ENCODE data around the gene POU2F1.
"Not testable (repeated sequence)": the region's sequence is repeated elsewhere in the genome, so short reads cannot be mapped to it uniquely, and the experiment has no call there.

Gene POU2F1

DNA sequence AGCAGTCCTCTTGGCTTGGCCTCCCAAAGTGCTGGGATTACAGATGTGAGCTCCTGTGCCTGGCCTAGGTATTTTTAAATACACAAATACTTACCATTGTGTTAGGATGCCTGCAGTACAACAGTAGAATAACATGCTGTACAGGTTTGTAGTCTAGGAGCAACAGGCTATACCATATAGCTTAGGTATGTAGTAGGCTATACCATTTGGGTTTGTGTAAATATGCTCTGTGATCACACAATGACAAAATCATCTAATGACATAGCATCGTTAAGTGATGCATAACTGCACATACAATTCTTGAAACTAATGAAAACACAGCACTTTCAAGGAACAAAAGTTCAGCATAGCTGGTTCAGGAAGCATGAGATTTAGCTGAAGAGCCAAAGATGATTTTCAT lies 12.7 kb downstream of the POU2F1 start:
- DNase-seq, result no peak

DNA sequence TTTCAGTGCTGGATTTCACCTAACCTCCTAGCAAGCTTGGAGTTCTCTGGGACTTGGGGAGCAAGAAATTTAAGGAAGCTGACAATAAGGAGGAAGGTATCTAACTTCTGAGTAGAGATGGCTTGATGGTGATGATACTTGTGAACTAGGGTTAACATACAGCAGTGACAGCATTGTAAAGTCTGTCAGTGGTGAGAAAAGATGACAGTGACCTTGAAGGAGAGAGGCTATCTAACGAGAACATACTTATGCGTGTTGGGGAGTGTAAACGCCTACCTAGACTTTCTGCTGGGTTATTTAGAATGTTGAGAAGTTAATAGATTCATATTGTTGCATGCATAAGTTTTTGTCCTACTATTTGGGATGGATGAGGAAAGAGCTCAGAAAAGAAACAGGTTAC lies 16.3 kb downstream of the POU2F1 start:
- no peak for DNase-seq

DNA sequence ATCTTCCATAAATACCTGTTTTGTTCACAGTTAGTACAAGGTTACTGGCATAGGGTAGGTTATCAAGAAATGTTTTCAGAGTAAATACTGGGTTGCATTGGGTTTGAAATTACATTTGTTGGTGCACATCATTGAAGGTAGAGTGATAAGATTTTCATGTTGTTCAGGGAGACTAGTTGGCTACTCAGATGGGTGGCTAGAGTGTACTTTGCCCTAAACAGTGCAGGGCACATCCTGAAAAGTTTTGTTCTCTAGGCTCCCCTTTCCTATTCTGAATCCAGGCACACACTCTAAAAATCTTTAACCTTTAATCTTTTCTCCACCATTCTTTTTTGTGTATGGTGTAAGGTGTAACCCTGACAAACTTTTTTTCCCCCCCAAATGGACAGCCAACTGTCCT lies 18.0 kb downstream of the POU2F1 start:
- no peak for DNase-seq

DNA sequence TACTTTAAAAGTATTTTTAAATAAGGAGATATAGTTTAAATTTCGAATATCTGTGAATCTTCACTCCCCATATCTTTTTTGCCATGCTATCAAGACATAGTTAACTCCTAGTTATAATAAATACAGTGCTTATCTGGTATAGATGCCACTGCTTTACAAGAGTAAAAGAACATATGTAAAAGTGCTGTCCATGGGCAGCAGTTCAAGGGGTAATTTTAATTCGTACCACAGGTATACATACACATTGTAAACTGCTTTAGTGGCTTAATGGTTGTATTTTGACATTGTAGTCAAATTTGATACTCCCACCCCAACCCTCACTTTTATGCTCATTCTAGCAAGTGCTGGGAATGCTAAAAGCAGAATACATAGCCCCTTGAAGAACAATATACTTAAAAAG lies 18.6 kb downstream of the POU2F1 start:
- DNase-seq, result no peak

DNA sequence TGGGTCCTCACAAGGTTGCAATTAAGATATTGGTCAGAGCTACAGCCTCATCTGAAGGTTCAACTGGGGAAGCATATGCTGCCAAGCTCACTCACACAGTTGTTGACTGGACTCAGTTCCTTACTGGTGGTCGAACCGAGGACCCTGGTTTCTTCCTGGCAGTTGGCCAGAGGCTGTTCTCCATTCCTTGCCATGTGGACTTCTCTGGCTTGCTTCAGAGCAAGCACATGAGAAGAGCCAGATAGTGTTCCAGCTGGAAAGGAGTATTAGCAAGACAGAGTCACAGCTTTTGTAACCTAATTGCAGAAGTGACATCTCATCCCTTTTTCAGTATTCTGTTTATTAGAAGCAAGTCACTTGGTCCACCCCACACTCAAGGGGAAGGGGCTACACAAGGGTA lies 23.6 kb downstream of the POU2F1 start:
- DNase-seq, result no peak

DNA sequence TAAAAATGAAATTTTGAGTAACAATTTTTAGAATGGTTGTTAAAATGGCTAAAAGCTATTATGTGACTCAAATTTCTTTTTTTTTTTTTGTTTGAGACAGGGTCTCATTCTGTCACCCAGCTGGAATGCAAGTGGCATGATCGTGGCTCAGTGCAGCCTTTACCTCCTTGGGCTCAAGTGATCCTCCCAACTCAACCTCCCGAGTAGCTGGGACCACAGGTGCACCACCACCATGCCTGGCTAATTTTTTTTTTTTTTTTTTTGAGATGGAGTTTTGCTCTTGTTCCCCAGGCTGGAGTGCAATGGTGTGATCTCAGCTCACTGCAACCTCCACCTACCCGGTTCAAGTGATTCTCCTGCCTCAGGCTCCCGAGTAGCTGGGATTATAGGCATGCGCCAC lies 24.5 kb downstream of the POU2F1 start:
- not testable (repeated sequence) for DNase-seq

DNA sequence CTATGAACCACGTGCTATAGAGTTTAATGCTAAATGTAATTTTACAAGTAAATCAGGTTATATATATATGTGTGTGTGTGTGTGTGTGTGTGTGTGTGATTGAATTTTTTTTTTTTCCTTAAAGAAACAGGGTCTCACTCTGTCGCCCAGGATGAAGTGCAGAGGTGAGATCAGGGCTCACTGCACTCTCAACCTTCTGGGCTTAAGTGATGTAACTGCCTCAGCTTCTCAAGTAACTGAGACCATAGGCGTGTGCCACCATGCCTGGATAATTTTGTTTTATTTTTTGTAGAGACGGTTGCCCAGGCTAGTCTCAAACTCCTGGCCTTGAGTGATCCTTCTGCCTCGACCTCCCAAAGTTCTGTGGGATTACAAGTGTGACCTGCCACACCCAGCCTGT lies 26.3 kb downstream of the POU2F1 start:
- DNase-seq, result no peak

DNA sequence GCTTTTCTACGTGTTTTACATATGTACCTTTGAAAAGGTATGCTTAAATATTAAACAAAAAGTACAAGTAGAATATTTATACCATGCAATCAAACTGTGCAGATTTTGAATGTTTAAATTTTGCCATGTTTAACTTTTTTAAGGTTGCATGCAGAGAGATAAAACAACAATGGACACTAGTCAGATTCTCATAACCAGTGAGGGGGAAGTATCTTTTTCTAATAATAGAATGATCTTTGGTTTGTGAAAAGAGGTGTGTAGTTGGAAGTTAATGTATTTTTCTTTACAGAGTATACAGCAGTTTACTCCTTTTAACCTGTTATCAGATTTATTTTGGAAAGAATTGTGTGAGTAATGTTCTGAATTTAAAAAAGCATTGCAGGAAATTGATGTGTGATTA lies 27.1 kb downstream of the POU2F1 start:
- no peak for DNase-seq

DNA sequence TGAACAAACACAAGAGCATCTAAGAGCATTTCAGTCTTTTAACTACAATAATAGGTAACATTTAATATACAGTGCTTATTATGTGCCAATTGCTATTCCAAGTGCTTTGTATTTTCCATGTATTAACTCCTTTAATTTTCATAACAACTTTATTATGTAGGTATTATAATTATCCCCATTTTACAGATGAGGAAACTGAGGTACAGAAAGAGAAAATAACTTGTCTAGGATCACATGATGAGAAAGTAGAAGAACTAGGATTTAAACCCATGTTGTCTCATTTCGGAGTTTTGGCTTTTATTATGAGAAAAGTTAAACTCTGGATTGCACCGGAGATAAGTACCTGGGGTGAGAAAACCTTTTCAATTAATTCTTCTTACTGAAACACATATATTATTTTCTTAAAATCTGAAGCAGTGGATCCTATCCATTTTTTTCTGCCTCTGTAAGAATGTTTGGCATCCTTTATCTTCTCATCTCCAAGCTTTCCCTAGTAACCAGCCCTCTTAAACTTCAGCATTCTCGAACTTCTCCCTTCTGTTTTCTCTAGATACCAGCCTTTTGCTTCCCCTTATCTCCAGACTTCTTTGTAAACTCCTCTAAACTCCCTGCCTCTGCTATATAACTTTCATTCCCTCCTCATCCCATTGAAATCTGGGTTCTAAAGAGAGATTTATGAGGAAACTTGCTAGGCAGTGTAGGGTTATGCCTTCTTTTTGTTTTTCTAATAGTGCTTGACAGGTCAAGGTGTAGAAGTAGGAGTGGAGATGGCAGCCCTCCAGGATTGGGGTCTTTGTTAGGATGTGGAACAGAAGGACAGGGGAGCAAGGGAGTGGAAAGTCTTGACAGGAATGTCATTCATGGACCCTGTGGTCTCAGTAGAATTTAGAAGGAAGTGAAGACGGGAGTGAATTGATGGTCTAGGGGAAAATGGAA lies 28.3 kb downstream of the POU2F1 start:
- DNase-seq, result no peak

DNA sequence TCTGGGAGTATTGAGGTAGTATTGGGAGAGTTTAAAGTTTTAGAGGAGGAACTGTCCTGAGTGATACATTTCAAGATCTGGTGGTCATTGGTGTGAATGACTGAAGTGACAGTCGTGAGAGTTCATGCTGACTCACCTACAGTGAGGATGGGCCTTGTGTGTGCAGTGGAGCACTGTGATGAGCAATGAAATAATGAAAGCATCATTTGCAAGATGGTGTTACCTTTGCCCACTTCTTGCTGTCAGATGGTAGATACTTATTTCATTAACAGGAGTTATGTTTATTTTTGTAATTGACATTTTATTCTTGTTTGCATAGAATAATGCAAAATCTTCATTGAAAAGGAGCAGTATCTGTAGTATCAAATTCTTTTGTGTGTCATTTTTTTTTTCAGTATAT lies 29.0 kb downstream of the POU2F1 start:
- no peak for DNase-seq

DNA sequence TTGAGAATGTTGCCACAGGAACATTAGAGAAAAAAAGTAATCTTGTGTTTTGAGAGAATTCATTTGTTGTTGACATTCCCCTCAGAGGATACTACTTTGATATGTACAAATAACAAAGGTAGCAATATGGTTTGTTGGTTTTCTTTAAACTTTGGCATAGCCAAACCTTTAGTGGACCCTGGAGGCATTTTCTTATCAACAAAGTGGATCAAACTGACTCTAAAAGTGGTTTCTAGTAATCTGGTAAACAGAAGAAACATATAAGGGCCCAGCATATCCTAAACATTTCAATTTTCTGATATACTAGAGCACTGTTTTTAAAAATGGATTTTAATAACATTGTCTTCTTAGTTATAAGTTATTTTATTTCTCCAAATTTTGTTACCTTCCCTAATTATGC lies 29.8 kb downstream of the POU2F1 start:
- DNase-seq, result no peak

DNA sequence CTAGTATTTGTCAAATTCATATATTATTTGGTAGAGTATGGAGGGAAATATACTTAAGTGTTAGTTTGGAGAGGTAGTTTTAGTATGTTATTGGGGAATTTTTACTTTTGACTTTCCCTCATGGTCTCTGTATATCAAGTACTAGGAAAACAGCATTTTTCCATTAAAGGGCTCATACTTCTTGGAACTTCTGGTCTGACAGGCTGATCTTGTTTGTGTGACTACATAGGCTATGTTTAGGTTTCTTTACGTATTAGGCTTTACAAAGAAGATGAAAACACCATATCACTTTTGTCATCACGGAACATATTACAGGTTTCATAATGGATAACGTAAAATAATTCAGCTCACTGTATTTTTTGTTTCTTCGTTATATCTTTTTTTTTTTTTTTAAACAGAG lies 30.8 kb downstream of the POU2F1 start:
- no peak for DNase-seq

DNA sequence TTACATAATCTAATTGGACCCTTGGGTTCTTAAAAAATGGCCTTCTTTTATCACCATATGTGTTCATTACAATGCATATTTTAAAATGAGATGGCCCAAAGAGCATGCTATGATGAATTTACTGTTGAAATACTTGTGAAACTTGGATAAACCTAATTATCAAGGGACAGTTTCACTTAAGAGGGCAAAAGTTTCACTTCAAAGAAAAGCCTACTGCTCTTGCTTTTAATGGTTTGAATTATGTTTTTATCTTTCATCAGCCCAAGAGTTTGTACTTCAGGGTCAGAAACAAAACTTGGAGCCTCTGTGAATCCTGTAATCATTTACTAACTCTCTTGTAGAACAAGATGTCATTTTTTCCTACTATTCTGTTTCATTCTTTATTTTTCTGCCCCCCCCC lies 32.3 kb downstream of the POU2F1 start:
- no peak for DNase-seq

DNA sequence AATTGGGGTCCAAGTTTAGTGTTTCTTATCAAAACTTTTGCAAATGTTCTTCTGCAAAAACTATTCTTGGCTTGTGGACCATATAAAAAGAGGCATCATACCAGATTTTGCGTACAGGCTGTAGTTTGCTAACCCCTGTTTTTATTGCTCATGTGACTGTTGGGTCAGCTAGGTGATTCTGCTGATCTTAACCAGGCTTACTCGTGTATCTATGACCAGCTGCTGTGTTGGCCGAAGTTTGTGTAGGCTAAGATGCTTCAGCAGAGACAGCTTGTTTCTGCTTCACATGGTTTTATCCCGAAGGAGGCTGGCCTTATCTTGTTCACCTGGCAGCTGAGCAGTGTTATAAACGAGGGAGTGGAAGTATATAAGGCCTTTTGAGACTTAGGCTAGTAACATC lies 38.2 kb downstream of the POU2F1 start:
- no peak for DNase-seq

DNA sequence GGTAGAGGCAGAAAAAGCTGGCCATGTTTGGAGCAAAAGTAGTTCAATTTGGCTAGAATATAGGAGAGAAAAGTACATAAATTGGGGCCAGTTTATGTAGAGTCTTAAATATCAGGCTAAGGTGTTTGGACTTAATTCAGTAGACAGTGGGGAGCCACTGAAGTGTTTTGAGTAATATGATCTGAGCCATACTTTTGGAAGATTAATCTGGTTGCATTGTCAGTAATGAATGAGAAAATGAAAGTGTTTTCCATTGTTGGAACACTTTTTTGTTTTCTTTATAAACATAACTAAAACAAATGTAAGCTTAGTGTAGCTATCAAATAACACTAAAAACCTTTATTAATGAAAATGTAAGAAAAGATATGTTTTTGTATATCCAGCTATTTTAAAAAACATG lies 42.1 kb downstream of the POU2F1 start:
- no peak for DNase-seq

DNA sequence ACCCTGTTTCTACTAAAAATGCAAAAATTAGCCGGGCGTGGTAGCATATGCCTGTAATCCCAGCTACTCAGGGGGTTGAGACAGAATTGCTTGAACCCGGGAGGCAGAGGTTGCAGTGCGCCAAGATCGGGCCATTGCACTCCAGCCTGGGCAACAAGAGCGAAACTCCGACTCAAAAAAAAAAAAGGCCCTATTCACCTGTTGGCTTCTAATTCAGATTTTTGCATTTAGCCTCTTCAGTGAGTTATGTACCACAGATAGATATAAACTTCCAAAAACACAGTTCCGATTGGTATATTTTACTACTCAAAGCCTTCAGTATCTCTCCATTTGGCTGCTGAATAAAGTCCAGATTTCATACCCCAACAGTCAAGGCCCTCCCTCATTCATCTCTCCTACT lies 42.7 kb downstream of the POU2F1 start:
- DNase-seq, result no peak

DNA sequence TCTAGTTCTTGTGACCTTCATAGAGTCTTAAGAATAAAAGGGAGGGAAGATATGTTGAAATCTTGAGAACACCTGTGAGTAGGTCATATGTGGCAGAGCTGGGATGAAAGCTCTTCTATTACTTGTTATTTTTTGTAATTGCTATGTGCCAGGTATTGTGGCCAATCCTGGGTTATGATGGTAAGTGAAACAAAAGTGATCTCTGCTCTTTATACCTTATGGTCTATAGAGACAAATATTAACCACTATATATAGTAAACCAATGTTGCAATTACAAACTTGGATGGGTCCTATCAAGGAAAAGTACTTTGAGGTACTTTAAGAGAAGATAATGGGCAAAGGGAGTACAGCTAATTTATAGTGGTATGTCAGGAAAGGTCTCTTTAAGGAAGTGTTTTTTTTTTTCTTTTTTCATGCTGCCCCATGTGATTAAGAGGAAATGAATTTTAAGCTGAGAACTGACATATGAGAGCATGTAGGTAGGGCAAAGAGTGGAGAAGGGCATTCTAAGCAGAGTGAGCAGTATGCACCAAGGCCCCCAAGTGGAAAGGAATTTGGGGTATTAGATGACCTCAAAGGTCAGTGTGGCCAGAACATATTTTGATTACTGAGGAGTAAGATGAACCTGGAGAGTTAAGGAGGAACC lies 43.3 kb downstream of the POU2F1 start:
- DNase-seq, result no peak

DNA sequence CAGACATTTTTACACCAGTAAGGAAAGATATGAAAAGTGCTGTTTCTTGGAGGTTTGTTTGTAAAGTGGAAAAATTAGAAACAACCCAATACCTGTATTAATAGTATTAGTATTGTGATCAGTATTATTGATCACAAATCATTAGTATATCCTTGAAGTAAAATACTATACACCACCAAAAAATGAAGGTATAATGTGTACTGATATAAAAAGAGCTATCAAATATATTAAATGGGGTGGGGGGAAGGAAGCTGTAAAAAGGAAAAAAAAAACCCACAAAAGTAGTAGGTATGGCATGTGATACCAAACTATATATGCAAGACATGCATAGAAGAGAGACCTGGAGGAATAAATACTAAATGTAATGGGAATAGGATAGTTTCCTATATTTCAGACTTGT lies 46.3 kb downstream of the POU2F1 start:
- no peak for DNase-seq

DNA sequence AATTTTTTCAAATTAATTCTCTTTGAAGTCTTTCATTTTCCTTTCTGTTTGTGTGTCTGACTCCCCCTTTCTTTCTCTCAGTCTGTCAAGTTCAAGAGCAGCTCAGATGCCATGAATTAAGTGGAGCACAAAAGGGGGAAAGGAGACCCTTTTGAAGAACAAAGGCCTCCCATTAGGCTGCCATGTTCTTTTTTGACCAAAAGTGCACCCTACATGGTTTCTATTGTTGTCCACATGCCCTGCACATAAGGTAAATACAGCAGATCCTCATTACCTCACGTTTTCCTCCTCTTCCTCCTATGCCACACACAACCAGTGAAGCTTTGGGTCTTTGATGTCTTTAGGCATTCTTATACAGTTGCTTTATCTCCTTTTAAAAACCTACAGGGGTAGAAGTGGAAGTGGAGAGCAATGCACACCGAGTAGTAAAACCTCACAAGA lies 47.7 kb downstream of the POU2F1 start:
- no peak for DNase-seq

DNA sequence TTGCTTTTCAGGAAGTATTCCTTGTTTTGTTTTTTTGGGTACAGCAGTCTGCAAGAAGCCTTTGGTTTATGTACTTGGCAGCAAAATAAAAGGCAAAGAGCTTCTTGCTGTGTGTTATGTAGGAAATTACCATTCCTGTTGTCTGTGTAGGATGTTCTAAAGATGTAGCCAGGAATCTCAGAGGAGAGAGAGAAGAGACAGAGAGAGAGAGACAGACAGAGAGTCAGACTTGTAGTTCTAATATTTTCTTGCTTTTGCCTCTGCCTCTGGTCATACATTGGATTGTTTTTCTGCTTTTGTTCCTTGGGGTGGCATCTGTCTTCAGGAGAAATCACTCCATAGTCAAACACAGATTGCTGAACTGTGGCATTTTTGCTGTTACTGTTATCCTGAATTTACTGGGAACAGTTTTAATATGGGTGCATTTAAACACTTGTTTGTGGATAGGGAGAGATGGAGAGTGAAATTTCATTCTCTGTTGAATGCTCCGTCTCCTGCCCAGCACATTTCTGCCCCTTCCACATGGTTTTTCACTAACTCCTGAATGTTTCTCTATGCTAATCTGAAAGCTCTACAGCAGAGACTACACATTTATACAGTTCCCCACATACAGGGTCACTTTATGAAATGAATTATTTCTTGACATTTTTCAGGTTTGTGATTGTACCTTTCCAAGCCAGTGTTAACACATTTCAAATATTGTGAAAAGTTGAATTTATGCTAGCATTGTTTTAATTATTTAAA lies 49.8 kb downstream of the POU2F1 start:
- no peak for DNase-seq

DNA sequence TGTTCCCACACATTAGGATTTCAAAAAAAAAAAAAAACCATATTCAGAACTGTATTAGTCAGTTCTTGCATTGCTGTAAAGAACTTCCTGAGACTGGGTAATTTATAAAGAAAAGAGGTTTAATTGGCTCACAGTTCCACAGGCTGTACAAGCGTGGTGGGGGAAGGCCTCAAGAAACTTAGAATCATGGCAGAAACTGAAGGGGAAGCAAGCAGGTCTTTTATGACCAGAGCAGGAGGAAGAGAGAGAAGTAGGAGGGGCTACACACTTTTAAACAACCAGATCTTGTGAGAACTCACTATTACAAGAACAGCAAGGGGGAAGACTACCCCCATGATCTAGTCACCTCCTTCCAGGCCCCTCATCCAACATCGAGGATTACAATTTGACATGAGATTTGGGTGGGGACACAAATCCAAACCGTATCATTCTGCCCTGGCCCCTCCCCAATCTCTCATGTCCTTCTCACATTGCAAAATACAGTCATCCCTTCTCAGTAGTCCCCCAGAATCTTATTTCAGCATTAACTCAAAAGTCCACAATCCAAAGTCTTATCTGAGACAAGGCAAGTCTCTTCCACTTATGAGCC lies 51.8 kb downstream of the POU2F1 start:
- DNase-seq, result no peak

DNA sequence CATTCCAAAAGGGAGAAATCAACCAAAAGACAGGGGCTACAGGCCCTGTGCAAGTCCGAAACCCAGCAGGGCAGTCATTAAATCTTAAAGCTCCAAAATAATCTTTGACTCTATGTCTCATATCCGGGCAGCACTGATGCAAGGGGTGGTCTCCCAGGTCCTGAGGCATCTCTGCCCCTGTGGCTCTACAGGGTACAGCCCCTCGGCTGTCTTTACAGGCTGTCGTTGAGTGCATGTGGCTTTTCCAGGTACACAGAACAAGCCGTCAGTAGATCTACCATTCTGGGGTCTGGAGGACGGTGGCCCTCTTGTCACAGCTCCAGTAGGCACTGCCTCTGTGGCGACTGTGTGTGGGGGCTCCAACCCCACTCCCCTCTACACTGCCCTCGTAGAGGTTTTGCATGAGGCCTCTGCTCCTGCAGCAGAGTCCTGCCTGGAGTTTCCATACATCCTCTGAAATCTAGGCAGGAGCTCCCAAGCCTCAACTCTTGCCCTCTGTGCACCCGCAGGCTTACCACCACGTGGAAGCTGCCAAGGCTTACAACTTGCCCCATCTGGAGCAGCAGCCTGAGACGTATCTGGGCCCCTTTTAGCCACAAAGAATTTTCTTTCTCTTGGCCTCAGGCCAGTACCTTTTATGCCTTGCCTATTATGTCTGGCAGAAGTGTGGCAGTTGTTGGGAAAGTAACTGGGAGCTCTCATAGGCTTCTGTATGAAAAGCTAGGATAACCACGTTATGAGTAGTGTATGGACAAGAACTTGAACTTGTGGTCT lies 52.5 kb downstream of the POU2F1 start:
- DNase-seq, result no peak

DNA sequence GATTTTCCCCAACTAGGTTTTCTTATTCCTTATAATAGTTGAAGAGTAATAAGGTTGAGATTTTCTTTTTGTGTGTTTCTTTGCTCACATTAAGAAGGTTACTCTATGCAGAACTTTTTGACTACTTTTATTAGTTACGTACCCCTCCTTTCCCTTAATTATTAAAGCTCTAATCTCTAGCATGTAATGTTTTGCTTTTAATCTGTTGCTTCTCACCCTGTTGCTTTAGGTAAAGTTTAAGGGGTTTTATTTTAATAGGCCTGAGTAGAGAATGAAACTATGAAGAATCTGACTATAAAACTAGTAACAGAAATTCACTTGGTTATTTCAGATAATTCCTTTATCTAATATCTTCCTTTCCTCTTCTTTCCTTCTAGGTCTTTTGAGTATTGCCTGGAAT lies 53.4 kb downstream of the POU2F1 start:
- no peak for DNase-seq
